Measurements from ENCODE around the gene THRA. TPM values are rescaled to one million over a fixed set of nuclear protein-coding genes. Genes with fewer than 3 reads are reported as not detected.

Gene THRA
- total and polyA plus RNA-seq, 9 of the 15 experiments (the other 6 are each of a cell fraction or from before 2014, with no cell fraction given) = 0.34 to 23.4 (median 12.7) TPM

DNA sequence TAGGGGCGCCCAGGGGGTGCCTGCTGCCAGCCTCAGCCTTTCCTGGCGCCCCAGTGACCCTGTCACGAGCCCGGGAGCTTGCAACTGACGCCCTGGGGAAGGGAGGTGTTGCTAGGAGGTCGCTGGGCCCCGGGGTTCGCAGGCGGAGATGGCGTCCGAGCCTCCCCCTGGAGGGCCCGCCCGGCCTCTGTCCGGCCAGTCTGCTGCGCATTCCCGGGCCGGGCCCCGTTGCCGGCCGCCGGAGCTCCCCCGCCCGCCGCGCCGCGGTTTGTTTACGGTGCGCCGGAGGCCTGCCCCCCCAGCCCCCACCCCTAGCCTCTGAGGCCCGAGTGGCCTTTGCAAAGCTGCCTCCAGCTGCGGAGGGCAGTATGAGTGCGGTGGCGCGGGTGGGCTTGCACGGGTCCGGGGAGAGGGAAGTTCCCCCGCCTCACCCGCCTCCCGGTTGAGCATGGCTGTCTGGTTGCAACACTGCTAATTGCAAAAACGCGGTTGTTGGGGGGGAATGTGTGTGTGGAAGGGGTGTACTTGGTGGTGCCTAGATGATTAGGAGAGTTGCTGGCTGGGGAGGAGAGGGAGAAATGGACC is 514 bp downstream of the THRA start (continued):
- TF ChIP-seq SREBF1 (IDR thresholded peaks at IDR 0.05; ENCODE audit: borderline replicate concordance, low read depth, low read length) (no peak), RBBP5 (IDR thresholded peaks at IDR 0.05; ENCODE audit: borderline replicate concordance, insufficient read depth, low read length, poor library complexity, severe bottlenecking) (peak; percentile 42), HSF4 (CRISPR knock-in tag; IDR thresholded peaks at IDR 0.05; ENCODE audit: borderline replicate concordance) (no peak), ZNF253 (CRISPR knock-in tag; conservative IDR thresholded peaks at IDR 0.05) (no peak), SMARCE1 (IDR thresholded peaks at IDR 0.05) (0 out of 2 replicates have a peak, but pooled peaks have one; percentile 23), NUFIP1 (IDR thresholded peaks at IDR 0.05; ENCODE audit: partially characterized antibody) (no peak), ZNF507 (tag; conservative IDR thresholded peaks at IDR 0.05) (no peak), CEBPG (CRISPR knock-in tag; IDR thresholded peaks at IDR 0.05) (0 out of 2 replicates have a peak, but pooled peaks have one; percentile 42), CEBPG (tag; conservative IDR thresholded peaks at IDR 0.05 in 1 of 2, IDR thresholded peaks at IDR 0.05 in 1 of 2) (peak in 1 of 2 experiments; percentile 31; a peak in 1 of 4 replicates), ZNF778 (CRISPR knock-in tag; IDR thresholded peaks at IDR 0.05) (no peak), EP400 (IDR thresholded peaks at IDR 0.05) (peak; percentile 16; the same call in 1 of the 2 replicates), PHTF2 (CRISPR knock-in tag; IDR thresholded peaks at IDR 0.05) (no peak), YBX1 (IDR thresholded peaks at IDR 0.05) (no peak), E2F6 (IDR thresholded peaks at IDR 0.05; ENCODE audit: borderline replicate concordance in 1 of 2, extremely low read depth in 1 of 2, insufficient read depth in 1 of 2, insufficient read length in 1 of 2, low read depth in 1 of 2, low read length in 1 of 2, poor library complexity in 1 of 2, severe bottlenecking in 1 of 2) (peak in 1 of 2 experiments; percentile 9), SIN3B (IDR thresholded peaks at IDR 0.05; ENCODE audit: low read depth) (peak; percentile 6; the same call in 1 of the 2 replicates), ELK1 (CRISPR knock-in tag; IDR thresholded peaks at IDR 0.05) (no peak), KHSRP (IDR thresholded peaks at IDR 0.05) (no peak)
- TF ChIP-seq, protein P1, sequence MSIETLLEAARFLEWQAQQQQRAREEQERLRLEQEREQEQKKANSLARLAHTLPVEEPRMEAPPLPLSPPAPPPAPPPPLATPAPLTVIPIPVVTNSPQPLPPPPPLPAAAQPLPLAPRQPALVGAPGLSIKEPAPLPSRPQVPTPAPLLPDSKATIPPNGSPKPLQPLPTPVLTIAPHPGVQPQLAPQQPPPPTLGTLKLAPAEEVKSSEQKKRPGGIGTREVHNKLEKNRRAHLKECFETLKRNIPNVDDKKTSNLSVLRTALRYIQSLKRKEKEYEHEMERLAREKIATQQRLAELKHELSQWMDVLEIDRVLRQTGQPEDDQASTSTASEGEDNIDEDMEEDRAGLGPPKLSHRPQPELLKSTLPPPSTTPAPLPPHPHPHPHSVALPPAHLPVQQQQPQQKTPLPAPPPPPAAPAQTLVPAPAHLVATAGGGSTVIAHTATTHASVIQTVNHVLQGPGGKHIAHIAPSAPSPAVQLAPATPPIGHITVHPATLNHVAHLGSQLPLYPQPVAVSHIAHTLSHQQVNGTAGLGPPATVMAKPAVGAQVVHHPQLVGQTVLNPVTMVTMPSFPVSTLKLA (conservative IDR thresholded peaks at IDR 0.05) = peak in 1 of 2 experiments; percentile 43; a peak in 3 of 4 replicates

All from K562 (cell line).